Lower leg skin (tissue), 4 donors: ENCODE results near the gene C3orf85. TPM values are rescaled to one million over a fixed set of nuclear protein-coding genes. Genes with fewer than 3 reads are reported as not detected.

Experiments used
- DNase-seq, 2 donors: peaks; one replicate each; pipeline ENCODE4 v3.0.0-alpha.2; 2019; ENCODE audit warnings: low spot score in 2 of 2
- H3K4me3 ChIP-seq: fragments of 200-600 bp; sonication (generic); 2 replicates; pipeline ENCODE4 v1.5.1; 2017; ENCODE audit warnings: mild to moderate bottlenecking, low read depth; ENCODE audit not compliant: poor library complexity, severe bottlenecking
- CTCF ChIP-seq, 3 donors: fragments of 450-650 bp; IDR thresholded peaks; one replicate each; pipeline ENCODE4 v1.5.1; 2016; ENCODE audit warnings: antibody characterized with exemption in 3 of 3, mild to moderate bottlenecking in 3 of 3, moderate library complexity in 2 of 3
- POLR2A ChIP-seq, 2 donors: fragments of 450-650 bp; IDR thresholded peaks; one replicate each; pipeline ENCODE4 v1.6.1; 2016 to 2017; ENCODE audit warnings: antibody characterized with exemption in 2 of 2, mild to moderate bottlenecking in 1 of 2, moderate library complexity in 1 of 2
- WGBS, 2 donors: methylation state at CpG; one replicate each; pipeline ENCODE4 v1.1.5; 2018; 5-methylcytosine and 5-hydroxymethylcytosine counted together
- intact Hi-C: fragments of 100-400 bp; cut with DNase I; formaldehyde crosslinking; loops from one replicate; pipeline ENCODE4 v1.15.0; 2023; ENCODE audit warnings: low total_unique reads
- total RNA-seq, 4 donors: library from RNA; depleted of rRNA; stranded (reverse); fragments of >200 nt; gene quantifications; one replicate each; pipeline ENCODE4 v1.1.0, GENCODE V29; 2016

The C3orf85 gene
- total RNA-seq, 4 donors from 2014 or later: not detected

GRCh38 chr3:109152320-109152719 lies 15.8 kb downstream of the C3orf85 start:
- no peak for DNase-seq
- 84 to 87% methylated on average over 4 of the region's 4 CpGs for WGBS, 2 donors
- H3K4me3 ChIP-seq: no peak overlapping the region
- intact Hi-C loops: no loop called here
- TF ChIP-seq CTCF (IDR thresholded peaks at IDR 0.05) (no peak), POLR2A (IDR thresholded peaks at IDR 0.05) (no peak)

- TF ChIP-seq CTCF (IDR thresholded peaks at IDR 0.05) (no peak), POLR2A (IDR thresholded peaks at IDR 0.05) (no peak)
- no peak for DNase-seq
- WGBS, 2 donors: 65 to 79% methylated on average over 2 of the region's 2 CpGs
- H3K4me3 ChIP-seq: no peak overlapping the region
- intact Hi-C loops: no loop called here
Observed at GRCh38 chr3:109154979-109155378, 18.5 kb downstream of the C3orf85 start.

- TF ChIP-seq POLR2A (IDR thresholded peaks at IDR 0.05) (no peak), CTCF (IDR thresholded peaks at IDR 0.05) (no peak)
- DNase-seq: no peak
- 62 to 91% methylated on average over 1 of the region's 1 CpG for WGBS, 2 donors
Observed at GRCh38 chr3:109155828-109156227, 19.3 kb downstream of the C3orf85 start.

GRCh38 chr3:109161487-109162123 lies 25.1 kb downstream of the C3orf85 start:
- TF ChIP-seq CTCF (IDR thresholded peaks at IDR 0.05): no peak
- TF ChIP-seq POLR2A (IDR thresholded peaks at IDR 0.05): no peak
- WGBS, 2 donors: 48 to 76% methylated on average over 2 of the region's 2 CpGs
- intact Hi-C loops: no loop called here
- no peak for DNase-seq
- H3K4me3 ChIP-seq: no peak overlapping the region

More at GRCh38 chr3:109155828-109156227, 19.3 kb downstream of the C3orf85 start:
- H3K4me3 ChIP-seq: no peak overlapping the region
- intact Hi-C loops: no loop called here

- TF ChIP-seq CTCF (IDR thresholded peaks at IDR 0.05) (no peak), POLR2A (IDR thresholded peaks at IDR 0.05) (no peak)
- intact Hi-C loops: no loop called here
- WGBS, 2 donors: 80 to 83% methylated on average over 4 of the region's 4 CpGs
- no peak for DNase-seq
- H3K4me3 ChIP-seq: no peak overlapping the region
Observed at GRCh38 chr3:109165905-109166304, 29.4 kb downstream of the C3orf85 start.

- DNase-seq: no peak
- intact Hi-C loops: no loop called here
- H3K4me3 ChIP-seq: no peak overlapping the region
- no peak for TF ChIP-seq CTCF (IDR thresholded peaks at IDR 0.05)
- TF ChIP-seq POLR2A (IDR thresholded peaks at IDR 0.05): no peak
- 91 to 95% methylated on average over 3 of the region's 3 CpGs for WGBS, 2 donors
Observed at GRCh38 chr3:109171479-109171878, 35.0 kb downstream of the C3orf85 start.
